GM23338 (cell line): Measurements from ENCODE around the gene WDR54. TPM values are rescaled to one million over a fixed set of nuclear protein-coding genes. Genes with fewer than 3 reads are reported as not detected.

Experiments used
- EZH2 ChIP-seq: fragments of 200-600 bp; sonication (generic); IDR thresholded peaks from one replicate; pipeline ENCODE4 v1.8.0; 2017; ENCODE audit warnings: antibody characterized with exemption, mild to moderate bottlenecking, low read depth; ENCODE audit not compliant: unreplicated experiment
- JUNB ChIP-seq: IDR thresholded peaks from one replicate; pipeline ENCODE4 v1.6.1; 2016; ENCODE audit warnings: antibody characterized with exemption; ENCODE audit not compliant: unreplicated experiment
- NANOG ChIP-seq: IDR thresholded peaks from 2 replicates; pipeline ENCODE4 v1.6.1; 2016; ENCODE audit warnings: antibody characterized with exemption, borderline replicate concordance
- POLR2AphosphoS5 ChIP-seq: IDR thresholded peaks from 2 replicates; pipeline ENCODE4 v1.6.1; 2016; ENCODE audit warnings: antibody characterized with exemption, low read depth
- STAT1 ChIP-seq: IDR thresholded peaks from one replicate; pipeline ENCODE4 v1.6.1; 2016; ENCODE audit warnings: antibody characterized with exemption; ENCODE audit not compliant: unreplicated experiment
- ZNF114 ChIP-seq: fragments of 250-450 bp; sonication (Bioruptor Pico); IDR thresholded peaks from 2 replicates; pipeline ENCODE4 v1.5.0; 2020; ENCODE audit warnings: mild to moderate bottlenecking, moderate library complexity
- ZNF331 ChIP-seq: fragments of 250-450 bp; sonication (Bioruptor Pico); IDR thresholded peaks from 2 replicates; pipeline ENCODE4 v1.5.0; 2020; ENCODE audit warnings: low read depth, mild to moderate bottlenecking, moderate library complexity
- polyA plus RNA-seq: library from polyadenylated mRNA; unstranded; fragments of >200 nt; fragmentation: Nextera tagmentation; extraction: Ambion mirVana; gene quantifications from 2 replicates; pipeline ENCODE4 v1.2.1, GENCODE V29; 2016
- total RNA-seq: library from RNA; depleted of rRNA; stranded (reverse); fragments of >200 nt; shearing (Covaris generic); gene quantifications from 2 replicates; pipeline ENCODE4 v1.2.3, GENCODE V29; 2014
- TF ChIP-seq, protein P1 (sequence below): fragments of 250-450 bp; sonication (Bioruptor Pico); IDR thresholded peaks from 2 replicates; pipeline ENCODE4 v1.5.0; 2020; ENCODE audit warnings: mild to moderate bottlenecking, moderate library complexity
- TF ChIP-seq, protein P2 (sequence below), 2 experiments: fragments of 200-600 bp in 1 of 2; sonication (generic) in 1 of 2; conservative IDR thresholded peaks; 2 replicates each; pipeline versions ENCODE4 v1.5.1 to v1.6.1; 2016 to 2017; ENCODE audit warnings: antibody characterized with exemption in 2 of 2, low read depth in 2 of 2, mild to moderate bottlenecking in 2 of 2, moderate library complexity in 1 of 2
- TF ChIP-seq, protein P3 (sequence below): IDR thresholded peaks from one replicate; pipeline ENCODE4 v1.6.1; 2018; ENCODE audit warnings: antibody characterized with exemption; ENCODE audit not compliant: unreplicated experiment
- TF ChIP-seq, protein P4 (sequence below): IDR thresholded peaks from 2 replicates; pipeline ENCODE4 v1.6.1; 2016; ENCODE audit warnings: antibody characterized with exemption

The WDR54 gene
- total and polyA plus RNA-seq, 2 experiments from 2014 or later, result 41.3 to 42.6 TPM

DNA sequence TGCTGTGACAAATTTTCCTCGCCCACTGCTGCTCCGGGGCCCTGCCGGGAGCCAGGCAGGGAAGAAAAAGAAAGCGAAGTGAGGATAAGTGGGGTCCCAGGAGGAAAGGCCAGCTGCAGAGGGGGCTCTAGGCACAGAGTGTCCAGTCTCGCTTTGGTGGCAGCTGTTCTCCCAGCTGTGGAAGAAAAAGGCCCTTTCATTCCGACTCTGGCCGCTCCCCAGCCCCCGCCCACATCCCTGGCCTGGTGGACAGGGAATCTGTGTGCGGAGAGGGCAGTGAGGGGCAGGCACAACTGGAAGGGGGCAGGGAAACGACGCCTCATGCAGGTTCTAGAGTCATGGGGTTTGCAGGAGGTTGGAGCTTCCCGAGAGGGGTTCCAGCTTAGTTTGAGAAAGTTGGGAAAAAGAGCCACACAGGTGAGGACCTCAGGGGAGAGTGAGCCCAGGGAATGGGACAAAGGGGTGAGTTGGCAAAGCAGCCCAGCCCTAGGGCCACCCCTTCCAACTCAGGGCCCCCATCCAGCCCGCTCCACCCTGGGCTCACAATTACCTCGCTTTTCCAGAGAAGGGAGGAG lies 18.4 kb downstream of the WDR54 start (continued):
- TF ChIP-seq, protein P1, sequence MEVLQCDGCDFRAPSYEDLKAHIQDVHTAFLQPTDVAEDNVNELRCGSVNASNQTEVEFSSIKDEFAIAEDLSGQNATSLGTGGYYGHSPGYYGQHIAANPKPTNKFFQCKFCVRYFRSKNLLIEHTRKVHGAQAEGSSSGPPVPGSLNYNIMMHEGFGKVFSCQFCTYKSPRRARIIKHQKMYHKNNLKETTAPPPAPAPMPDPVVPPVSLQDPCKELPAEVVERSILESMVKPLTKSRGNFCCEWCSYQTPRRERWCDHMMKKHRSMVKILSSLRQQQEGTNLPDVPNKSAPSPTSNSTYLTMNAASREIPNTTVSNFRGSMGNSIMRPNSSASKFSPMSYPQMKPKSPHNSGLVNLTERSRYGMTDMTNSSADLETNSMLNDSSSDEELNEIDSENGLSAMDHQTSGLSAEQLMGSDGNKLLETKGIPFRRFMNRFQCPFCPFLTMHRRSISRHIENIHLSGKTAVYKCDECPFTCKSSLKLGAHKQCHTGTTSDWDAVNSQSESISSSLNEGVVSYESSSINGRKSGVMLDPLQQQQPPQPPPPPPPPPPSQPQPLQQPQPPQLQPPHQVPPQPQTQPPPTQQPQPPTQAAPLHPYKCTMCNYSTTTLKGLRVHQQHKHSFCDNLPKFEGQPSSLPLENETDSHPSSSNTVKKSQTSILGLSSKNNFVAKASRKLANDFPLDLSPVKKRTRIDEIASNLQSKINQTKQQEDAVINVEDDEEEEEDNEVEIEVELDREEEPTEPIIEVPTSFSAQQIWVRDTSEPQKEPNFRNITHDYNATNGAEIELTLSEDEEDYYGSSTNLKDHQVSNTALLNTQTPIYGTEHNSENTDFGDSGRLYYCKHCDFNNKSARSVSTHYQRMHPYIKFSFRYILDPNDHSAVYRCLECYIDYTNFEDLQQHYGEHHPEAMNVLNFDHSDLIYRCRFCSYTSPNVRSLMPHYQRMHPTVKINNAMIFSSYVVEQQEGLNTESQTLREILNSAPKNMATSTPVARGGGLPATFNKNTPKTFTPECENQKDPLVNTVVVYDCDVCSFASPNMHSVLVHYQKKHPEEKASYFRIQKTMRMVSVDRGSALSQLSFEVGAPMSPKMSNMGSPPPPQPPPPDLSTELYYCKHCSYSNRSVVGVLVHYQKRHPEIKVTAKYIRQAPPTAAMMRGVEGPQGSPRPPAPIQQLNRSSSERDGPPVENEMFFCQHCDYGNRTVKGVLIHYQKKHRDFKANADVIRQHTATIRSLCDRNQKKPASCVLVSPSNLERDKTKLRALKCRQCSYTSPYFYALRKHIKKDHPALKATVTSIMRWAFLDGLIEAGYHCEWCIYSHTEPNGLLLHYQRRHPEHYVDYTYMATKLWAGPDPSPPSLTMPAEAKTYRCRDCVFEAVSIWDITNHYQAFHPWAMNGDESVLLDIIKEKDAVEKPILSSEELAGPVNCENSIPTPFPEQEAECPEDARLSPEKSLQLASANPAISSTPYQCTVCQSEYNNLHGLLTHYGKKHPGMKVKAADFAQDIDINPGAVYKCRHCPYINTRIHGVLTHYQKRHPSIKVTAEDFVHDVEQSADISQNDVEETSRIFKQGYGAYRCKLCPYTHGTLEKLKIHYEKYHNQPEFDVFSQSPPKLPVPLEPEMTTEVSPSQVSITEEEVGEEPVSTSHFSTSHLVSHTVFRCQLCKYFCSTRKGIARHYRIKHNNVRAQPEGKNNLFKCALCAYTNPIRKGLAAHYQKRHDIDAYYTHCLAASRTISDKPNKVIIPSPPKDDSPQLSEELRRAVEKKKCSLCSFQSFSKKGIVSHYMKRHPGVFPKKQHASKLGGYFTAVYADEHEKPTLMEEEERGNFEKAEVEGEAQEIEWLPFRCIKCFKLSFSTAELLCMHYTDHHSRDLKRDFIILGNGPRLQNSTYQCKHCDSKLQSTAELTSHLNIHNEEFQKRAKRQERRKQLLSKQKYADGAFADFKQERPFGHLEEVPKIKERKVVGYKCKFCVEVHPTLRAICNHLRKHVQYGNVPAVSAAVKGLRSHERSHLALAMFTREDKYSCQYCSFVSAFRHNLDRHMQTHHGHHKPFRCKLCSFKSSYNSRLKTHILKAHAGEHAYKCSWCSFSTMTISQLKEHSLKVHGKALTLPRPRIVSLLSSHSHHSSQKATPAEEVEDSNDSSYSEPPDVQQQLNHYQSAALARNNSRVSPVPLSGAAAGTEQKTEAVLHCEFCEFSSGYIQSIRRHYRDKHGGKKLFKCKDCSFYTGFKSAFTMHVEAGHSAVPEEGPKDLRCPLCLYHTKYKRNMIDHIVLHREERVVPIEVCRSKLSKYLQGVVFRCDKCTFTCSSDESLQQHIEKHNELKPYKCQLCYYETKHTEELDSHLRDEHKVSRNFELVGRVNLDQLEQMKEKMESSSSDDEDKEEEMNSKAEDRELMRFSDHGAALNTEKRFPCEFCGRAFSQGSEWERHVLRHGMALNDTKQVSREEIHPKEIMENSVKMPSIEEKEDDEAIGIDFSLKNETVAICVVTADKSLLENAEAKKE (CRISPR knock-in tag), result no peak
- no peak for TF ChIP-seq NANOG
- TF ChIP-seq, protein P2, sequence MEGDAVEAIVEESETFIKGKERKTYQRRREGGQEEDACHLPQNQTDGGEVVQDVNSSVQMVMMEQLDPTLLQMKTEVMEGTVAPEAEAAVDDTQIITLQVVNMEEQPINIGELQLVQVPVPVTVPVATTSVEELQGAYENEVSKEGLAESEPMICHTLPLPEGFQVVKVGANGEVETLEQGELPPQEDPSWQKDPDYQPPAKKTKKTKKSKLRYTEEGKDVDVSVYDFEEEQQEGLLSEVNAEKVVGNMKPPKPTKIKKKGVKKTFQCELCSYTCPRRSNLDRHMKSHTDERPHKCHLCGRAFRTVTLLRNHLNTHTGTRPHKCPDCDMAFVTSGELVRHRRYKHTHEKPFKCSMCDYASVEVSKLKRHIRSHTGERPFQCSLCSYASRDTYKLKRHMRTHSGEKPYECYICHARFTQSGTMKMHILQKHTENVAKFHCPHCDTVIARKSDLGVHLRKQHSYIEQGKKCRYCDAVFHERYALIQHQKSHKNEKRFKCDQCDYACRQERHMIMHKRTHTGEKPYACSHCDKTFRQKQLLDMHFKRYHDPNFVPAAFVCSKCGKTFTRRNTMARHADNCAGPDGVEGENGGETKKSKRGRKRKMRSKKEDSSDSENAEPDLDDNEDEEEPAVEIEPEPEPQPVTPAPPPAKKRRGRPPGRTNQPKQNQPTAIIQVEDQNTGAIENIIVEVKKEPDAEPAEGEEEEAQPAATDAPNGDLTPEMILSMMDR (conservative IDR thresholded peaks at IDR 0.05; ENCODE audit: low read depth in 2 of 2), result no peak
- TF ChIP-seq, protein P3, sequence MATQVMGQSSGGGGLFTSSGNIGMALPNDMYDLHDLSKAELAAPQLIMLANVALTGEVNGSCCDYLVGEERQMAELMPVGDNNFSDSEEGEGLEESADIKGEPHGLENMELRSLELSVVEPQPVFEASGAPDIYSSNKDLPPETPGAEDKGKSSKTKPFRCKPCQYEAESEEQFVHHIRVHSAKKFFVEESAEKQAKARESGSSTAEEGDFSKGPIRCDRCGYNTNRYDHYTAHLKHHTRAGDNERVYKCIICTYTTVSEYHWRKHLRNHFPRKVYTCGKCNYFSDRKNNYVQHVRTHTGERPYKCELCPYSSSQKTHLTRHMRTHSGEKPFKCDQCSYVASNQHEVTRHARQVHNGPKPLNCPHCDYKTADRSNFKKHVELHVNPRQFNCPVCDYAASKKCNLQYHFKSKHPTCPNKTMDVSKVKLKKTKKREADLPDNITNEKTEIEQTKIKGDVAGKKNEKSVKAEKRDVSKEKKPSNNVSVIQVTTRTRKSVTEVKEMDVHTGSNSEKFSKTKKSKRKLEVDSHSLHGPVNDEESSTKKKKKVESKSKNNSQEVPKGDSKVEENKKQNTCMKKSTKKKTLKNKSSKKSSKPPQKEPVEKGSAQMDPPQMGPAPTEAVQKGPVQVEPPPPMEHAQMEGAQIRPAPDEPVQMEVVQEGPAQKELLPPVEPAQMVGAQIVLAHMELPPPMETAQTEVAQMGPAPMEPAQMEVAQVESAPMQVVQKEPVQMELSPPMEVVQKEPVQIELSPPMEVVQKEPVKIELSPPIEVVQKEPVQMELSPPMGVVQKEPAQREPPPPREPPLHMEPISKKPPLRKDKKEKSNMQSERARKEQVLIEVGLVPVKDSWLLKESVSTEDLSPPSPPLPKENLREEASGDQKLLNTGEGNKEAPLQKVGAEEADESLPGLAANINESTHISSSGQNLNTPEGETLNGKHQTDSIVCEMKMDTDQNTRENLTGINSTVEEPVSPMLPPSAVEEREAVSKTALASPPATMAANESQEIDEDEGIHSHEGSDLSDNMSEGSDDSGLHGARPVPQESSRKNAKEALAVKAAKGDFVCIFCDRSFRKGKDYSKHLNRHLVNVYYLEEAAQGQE, result no peak
- no peak for TF ChIP-seq EZH2
- no peak for TF ChIP-seq ZNF331 (CRISPR knock-in tag)
- TF ChIP-seq POLR2AphosphoS5, result no peak
- TF ChIP-seq ZNF114 (CRISPR knock-in tag), result no peak
- TF ChIP-seq JUNB, result no peak
- no peak for TF ChIP-seq STAT1
- TF ChIP-seq, protein P4, sequence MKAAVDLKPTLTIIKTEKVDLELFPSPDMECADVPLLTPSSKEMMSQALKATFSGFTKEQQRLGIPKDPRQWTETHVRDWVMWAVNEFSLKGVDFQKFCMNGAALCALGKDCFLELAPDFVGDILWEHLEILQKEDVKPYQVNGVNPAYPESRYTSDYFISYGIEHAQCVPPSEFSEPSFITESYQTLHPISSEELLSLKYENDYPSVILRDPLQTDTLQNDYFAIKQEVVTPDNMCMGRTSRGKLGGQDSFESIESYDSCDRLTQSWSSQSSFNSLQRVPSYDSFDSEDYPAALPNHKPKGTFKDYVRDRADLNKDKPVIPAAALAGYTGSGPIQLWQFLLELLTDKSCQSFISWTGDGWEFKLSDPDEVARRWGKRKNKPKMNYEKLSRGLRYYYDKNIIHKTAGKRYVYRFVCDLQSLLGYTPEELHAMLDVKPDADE, result no peak
